Gastrocnemius medialis (tissue), 4 donors: ENCODE measurements around the gene ADAMTS4. TPM values are rescaled to one million over a fixed set of nuclear protein-coding genes. Genes with fewer than 3 reads are reported as not detected.
A peak's percentile ranks its signal among the peaks of the same experiment; 100 is the strongest.

Source experiments
- ATAC-seq, 2 donors: fragments of 150-250 bp; one replicate each; pipeline ENCODE4 v1.9.1; 2016
- DNase-seq, 2 donors: peaks; one replicate each; pipeline ENCODE4 v3.0.0-alpha.2; 2019
- H3K27ac ChIP-seq, 4 donors: fragments of 200-600 bp; sonication (generic); 1 replicate in 1 of 4; 2 replicates in 3 of 4; pipeline ENCODE4 v1.5.1; 2016 to 2018; ENCODE audit warnings: mild to moderate bottlenecking in 2 of 4, moderate library complexity in 1 of 4
- H3K27me3 ChIP-seq, 3 donors: fragments of 200-600 bp; sonication (generic) in 2 of 3; 1 replicate in 1 of 3; 2 replicates in 2 of 3; pipeline versions ENCODE4 v1.5.1 to v1.6.0; 2016 to 2019; ENCODE audit warnings: mild to moderate bottlenecking in 1 of 3, moderate library complexity in 1 of 3
- H3K36me3 ChIP-seq, 2 donors: fragments of 200-600 bp; sonication (generic) in 1 of 2; one replicate each; pipeline ENCODE4 v1.5.1; 2017 to 2018
- H3K4me1 ChIP-seq, 2 donors: fragments of 200-600 bp; sonication (generic) in 1 of 2; one replicate each; pipeline ENCODE4 v1.5.1; 2016 to 2017; ENCODE audit warnings: mild to moderate bottlenecking in 2 of 2
- H3K4me3 ChIP-seq, 4 donors: fragments of 200-600 bp; sonication (generic) in 3 of 4; 1 replicate in 1 of 4; 2 replicates in 3 of 4; pipeline ENCODE4 v1.5.1; 2016 to 2019; ENCODE audit warnings: mild to moderate bottlenecking in 2 of 4
- H3K9me3 ChIP-seq, 3 donors: fragments of 200-600 bp; sonication (generic) in 2 of 3; 1 replicate in 1 of 3; 2 replicates in 2 of 3; pipeline ENCODE4 v1.5.1; 2016 to 2019
- POLR2A ChIP-seq, 2 donors: fragments of 450-650 bp; IDR thresholded peaks; one replicate each; pipeline ENCODE4 v1.6.1; 2017; ENCODE audit warnings: antibody characterized with exemption in 2 of 2, mild to moderate bottlenecking in 2 of 2, moderate library complexity in 2 of 2
- in situ Hi-C, 4 donors: fragments of 200-750 bp; cut with MboI; loops; one replicate each; pipeline versions ENCODE4 v1.15.0 to v1.8.0; 2017; ENCODE audit warnings: low sequenced_read_pairs in 4 of 4
- intact Hi-C: fragments of 100-400 bp; cut with DNase I; formaldehyde crosslinking; loops from one replicate; pipeline ENCODE4 v1.15.1; 2023; ENCODE audit warnings: low total_unique reads
- total RNA-seq, 4 donors: library from RNA; depleted of rRNA; stranded (reverse); fragments of >200 nt; gene quantifications; one replicate each; pipeline versions ENCODE4 v1.1.0 to v1.2.3, GENCODE V29; 2016
- TF ChIP-seq, protein P1 (sequence below), 5 experiments: fragments of 450-650 bp in 3 of 5; fragments of 200-600 bp in 2 of 5; sonication (generic) in 2 of 5; IDR thresholded peaks in 4 of 5; conservative IDR thresholded peaks in 1 of 5; 1 replicate in 4 of 5; 2 replicates in 1 of 5; pipeline ENCODE4 v1.5.1; 2016 to 2019; ENCODE audit warnings: antibody characterized with exemption in 5 of 5, mild to moderate bottlenecking in 3 of 5, moderate library complexity in 3 of 5

The ADAMTS4 gene
- total RNA-seq, 4 donors from 2014 or later: 1.2 to 12.4 (median 5.2) TPM

DNA sequence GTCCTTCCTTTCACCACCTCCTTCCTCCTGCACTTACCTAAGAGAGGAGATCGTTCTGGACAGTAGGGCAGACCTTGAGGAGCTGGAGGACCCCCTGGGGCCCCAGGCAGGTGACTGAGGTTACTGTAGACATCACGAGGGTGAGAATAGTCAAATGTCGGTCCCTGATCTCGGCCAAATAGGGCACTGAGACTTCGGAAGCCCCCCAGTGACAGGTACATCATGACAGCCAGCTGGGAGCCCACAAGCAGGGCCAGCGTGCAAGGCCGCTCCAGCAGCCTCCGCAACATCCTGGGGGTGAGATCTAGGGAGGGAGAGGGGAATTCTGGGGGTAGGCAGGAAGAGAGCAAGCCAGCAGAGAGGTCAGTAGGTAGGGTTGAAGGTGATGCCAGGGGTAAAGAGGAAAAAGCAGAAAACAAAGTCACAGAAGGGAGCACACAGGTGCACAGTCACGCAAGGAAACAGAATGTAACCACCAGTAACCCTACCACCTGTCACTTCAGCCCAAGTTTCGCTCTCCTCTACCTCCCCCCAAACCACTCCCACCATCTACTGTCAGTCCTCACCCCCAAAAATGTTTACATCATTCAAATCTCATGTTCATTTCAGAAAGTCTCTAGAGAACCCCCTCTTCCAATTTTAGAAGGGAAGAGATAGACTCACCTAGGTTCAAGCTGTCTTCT lies 22.9 kb downstream of the ADAMTS4 start:
- in situ Hi-C loops (loop anchor here in 1 of 4 donors (10.0 to 25.0 kb wide), 2 partner anchors 49 to 586 kb away; partner anchors contain the start of genes APOA2, ATF6 and TOMM40L), intact Hi-C loops (loop anchor here (1.0 kb wide), 1 partner anchor 26 kb away; the partner anchor contains the start of gene NDUFS2)
- DNase-seq (no peak), ATAC-seq (no peak)
- Histone ChIP-seq H3K27ac (peak overlapping the region; percentile 87 to 91 (median 89)), H3K4me3 (peak overlapping the region; percentile 72 to 92 (median 80)), H3K9me3 (no peaks in the 10 kb centered on the region), H3K27me3 (no peaks in the 10 kb centered on the region), H3K4me1 (peaks cover 19 to 23% of the 10 kb centered on the region in 2 donors), H3K36me3 (peaks cover 0 to 43% of the 10 kb centered on the region in 2 donors)
- TF ChIP-seq, protein P1, sequence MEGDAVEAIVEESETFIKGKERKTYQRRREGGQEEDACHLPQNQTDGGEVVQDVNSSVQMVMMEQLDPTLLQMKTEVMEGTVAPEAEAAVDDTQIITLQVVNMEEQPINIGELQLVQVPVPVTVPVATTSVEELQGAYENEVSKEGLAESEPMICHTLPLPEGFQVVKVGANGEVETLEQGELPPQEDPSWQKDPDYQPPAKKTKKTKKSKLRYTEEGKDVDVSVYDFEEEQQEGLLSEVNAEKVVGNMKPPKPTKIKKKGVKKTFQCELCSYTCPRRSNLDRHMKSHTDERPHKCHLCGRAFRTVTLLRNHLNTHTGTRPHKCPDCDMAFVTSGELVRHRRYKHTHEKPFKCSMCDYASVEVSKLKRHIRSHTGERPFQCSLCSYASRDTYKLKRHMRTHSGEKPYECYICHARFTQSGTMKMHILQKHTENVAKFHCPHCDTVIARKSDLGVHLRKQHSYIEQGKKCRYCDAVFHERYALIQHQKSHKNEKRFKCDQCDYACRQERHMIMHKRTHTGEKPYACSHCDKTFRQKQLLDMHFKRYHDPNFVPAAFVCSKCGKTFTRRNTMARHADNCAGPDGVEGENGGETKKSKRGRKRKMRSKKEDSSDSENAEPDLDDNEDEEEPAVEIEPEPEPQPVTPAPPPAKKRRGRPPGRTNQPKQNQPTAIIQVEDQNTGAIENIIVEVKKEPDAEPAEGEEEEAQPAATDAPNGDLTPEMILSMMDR (IDR thresholded peaks at IDR 0.05 in 4 of 5, conservative IDR thresholded peaks at IDR 0.05 in 1 of 5): no peak
- TF ChIP-seq POLR2A (IDR thresholded peaks at IDR 0.05): no peak

GRCh38 chr1:161174911-161175310 lies 23.9 kb downstream of the ADAMTS4 start:
- no peak overlapping the region for H3K27ac ChIP-seq
- no peak for TF ChIP-seq POLR2A (IDR thresholded peaks at IDR 0.05)
- TF ChIP-seq, protein P1 (IDR thresholded peaks at IDR 0.05 in 4 of 5, conservative IDR thresholded peaks at IDR 0.05 in 1 of 5): no peak

GRCh38 chr1:161173711-161174110 lies 25.1 kb downstream of the ADAMTS4 start:
- no peak for ATAC-seq
- Histone ChIP-seq H3K36me3 (peaks cover 5 to 65% of the 10 kb centered on the region in 2 donors), H3K4me3 (no peak overlapping the region), H3K27me3 (no peaks in the 10 kb centered on the region), H3K27ac (peak overlapping the region in 3 of 4 donors; percentile 43 to 62 (median 57)), H3K9me3 (no peaks in the 10 kb centered on the region), H3K4me1 (peaks cover 19 to 23% of the 10 kb centered on the region in 2 donors)
- TF ChIP-seq, protein P1 (IDR thresholded peaks at IDR 0.05 in 4 of 5, conservative IDR thresholded peaks at IDR 0.05 in 1 of 5): no peak
- no peak for TF ChIP-seq POLR2A (IDR thresholded peaks at IDR 0.05)
- no peak for DNase-seq
- in situ Hi-C loops (loop anchor here in 1 of 4 donors (10.0 kb wide), 1 partner anchor 51 kb away; the partner anchor contains the start of genes APOA2 and TOMM40L), intact Hi-C loops (no loop called here)

More at GRCh38 chr1:161174911-161175310, 23.9 kb downstream of the ADAMTS4 start:
- in situ Hi-C loops (loop anchor here in 1 of 4 donors (10.0 to 25.0 kb wide), 2 partner anchors 50 to 587 kb away; partner anchors contain the start of genes APOA2, ATF6 and TOMM40L), intact Hi-C loops (no loop called here)
- Histone ChIP-seq H3K36me3 (peaks cover 5 to 53% of the 10 kb centered on the region in 2 donors), H3K4me1 (peaks cover 19 to 23% of the 10 kb centered on the region in 2 donors), H3K27me3 (no peaks in the 10 kb centered on the region), H3K9me3 (no peaks in the 10 kb centered on the region), H3K4me3 (no peak overlapping the region)
- DNase-seq: no peak
- ATAC-seq: no peak

DNA sequence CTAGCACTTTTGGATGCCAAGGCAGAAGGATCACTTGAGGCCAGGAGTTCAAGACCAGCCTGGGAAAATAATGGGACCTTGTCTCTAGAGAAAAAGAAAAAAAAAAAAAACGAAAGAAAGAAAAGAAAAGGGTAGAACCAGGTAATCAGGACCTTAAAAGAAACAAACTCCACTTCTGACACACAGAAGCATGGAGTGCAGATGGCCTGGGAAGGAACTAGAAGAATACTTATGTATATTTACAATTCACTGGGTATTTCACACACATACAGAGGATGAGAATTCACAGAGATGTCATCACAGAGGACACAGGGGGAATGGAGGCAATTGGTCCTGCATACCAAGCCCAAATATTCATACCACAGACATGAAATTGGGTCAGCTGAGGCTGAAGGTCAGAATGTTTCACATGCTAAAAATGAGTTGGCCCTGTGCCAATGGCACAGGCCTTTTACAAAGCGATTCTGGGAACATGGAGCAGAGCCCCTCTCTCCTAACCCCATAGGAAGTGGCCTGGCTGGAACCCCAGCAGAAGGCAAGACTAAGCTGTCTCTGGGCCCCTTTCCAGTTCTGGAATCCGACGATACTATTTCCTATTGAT lies 26.0 kb downstream of the ADAMTS4 start:
- intact Hi-C loops: no loop called here
- DNase-seq: peak; percentile 32 to 56
- TF ChIP-seq POLR2A (IDR thresholded peaks at IDR 0.05): no peak
- TF ChIP-seq, protein P1 (IDR thresholded peaks at IDR 0.05 in 4 of 5, conservative IDR thresholded peaks at IDR 0.05 in 1 of 5): no peak
- peak; percentile 15 to 19 for ATAC-seq
- Histone ChIP-seq H3K27ac (peak overlapping the region; percentile 20 to 62 (median 50)), H3K4me1 (peaks cover 19 to 23% of the 10 kb centered on the region in 2 donors), H3K27me3 (no peaks in the 10 kb centered on the region), H3K9me3 (no peaks in the 10 kb centered on the region), H3K4me3 (no peak overlapping the region), H3K36me3 (peaks cover 5 to 67% of the 10 kb centered on the region in 2 donors)
- in situ Hi-C loops: loop anchor here in 1 of 4 donors (10.0 kb wide), 1 partner anchor 52 kb away; the partner anchor contains the start of genes APOA2 and TOMM40L
